HCT116 (cell line): ENCODE measurements around the gene BLOC1S6. TPM values are rescaled to one million over a fixed set of nuclear protein-coding genes. Genes with fewer than 3 reads are reported as not detected.

Experiments used
- ATAC-seq: fragments of 200-7000 bp; cut with Tn5 transposase; 2 replicates; pipeline ENCODE4 v1.9.1; 2020; ENCODE audit warnings: mild to moderate bottlenecking, moderate library complexity
- Bru-seq: library from RNA; stranded (reverse); fragments of 400-500 nt; gene quantifications from one replicate; lab custom pipeline; 2021; lab: Mats Ljungman, UMichigan
- BruChase-seq, 2 experiments: library from RNA; stranded (reverse); fragments of 400-500 nt; gene quantifications; one replicate each; lab custom pipeline; 2021; lab: Mats Ljungman, UMichigan
- BruUV-seq: library from RNA; stranded (reverse); fragments of 400-500 nt; replicated peaks from 2 replicates; lab custom pipeline; 2021; lab: Mats Ljungman, UMichigan
- CTCF ChIA-PET: fragments of 300-600 bp; sonication (Branson Sonifier 250); formaldehyde crosslinking; loops from one replicate; lab custom pipeline; 2021; ENCODE audit warnings: antibody characterized with exemption; lab: Charles Lee
- POLR2A ChIA-PET: fragments of 300-600, 350-600 bp; sonication (Branson Sonifier 250); formaldehyde crosslinking; loops from one replicate; lab custom pipeline; 2021; ENCODE audit warnings: antibody characterized with exemption; lab: Charles Lee
- RAD21 ChIA-PET, 2 experiments: fragments of 300-600 bp; sonication (Branson Sonifier 250); formaldehyde crosslinking; loops; one replicate each; lab custom pipeline; 2023; ENCODE audit warnings: low total read pairs in 2 of 2; ENCODE audit not compliant: uncharacterized antibody in 2 of 2, unreplicated experiment in 2 of 2, low non-redundant PET in 1 of 2; lab: Charles Lee
- DNase-seq: peaks from one replicate; pipeline ENCODE4 v3.0.0-alpha.2; 2010; ENCODE audit warnings: low read depth, low spot score
- H2AFZ ChIP-seq: fragments of 200-600 bp; shearing (Covaris generic), sonication (generic); 2 replicates; pipeline ENCODE4 v1.6.1; 2017; ENCODE audit warnings: low read depth, mixed run types, mixed read lengths, antibody characterized with exemption, low read length; ENCODE audit not compliant: poor library complexity, severe bottlenecking
- H3K27ac ChIP-seq: 2 replicates; pipeline ENCODE4 v1.5.1; 2012; ENCODE audit warnings: low read depth, low read length
- H3K27me3 ChIP-seq: fragments of 200-600 bp; sonication (generic); 2 replicates; pipeline ENCODE4 v1.6.1; 2016; ENCODE audit warnings: mixed run types, low read length, mixed read lengths; ENCODE audit not compliant: insufficient read depth
- H3K36me3 ChIP-seq, 2 experiments: fragments of 200-500 bp in 1 of 2; fragments of 200-600 bp in 1 of 2; sonication (Bioruptor generic) in 1 of 2; sonication (generic) in 1 of 2; 2 replicates each; pipeline versions ENCODE4 v1.5.1 to v1.6.1; 2014 to 2016; ENCODE audit warnings: low read length in 2 of 2, inconsistent platforms in 1 of 2, mixed read lengths in 1 of 2, mixed run types in 1 of 2; ENCODE audit not compliant: insufficient read depth in 2 of 2, control insufficient read depth in 1 of 2
- H3K4me1 ChIP-seq, 2 experiments: fragments of 200-600 bp in 1 of 2; sonication (generic) in 1 of 2; 2 replicates each; pipeline versions ENCODE4 v1.5.1 to v1.6.1; 2012 to 2017; ENCODE audit warnings: low read length in 2 of 2, inconsistent platforms in 1 of 2, mild to moderate bottlenecking in 1 of 2, mixed read lengths in 1 of 2, mixed run types in 1 of 2, moderate library complexity in 1 of 2; ENCODE audit not compliant: insufficient read depth in 2 of 2, control insufficient read depth in 1 of 2
- H3K4me2 ChIP-seq: fragments of 200-600 bp; sonication (generic); 2 replicates; pipeline ENCODE4 v1.6.1; 2017; ENCODE audit warnings: mixed run types, low read length, mixed read lengths
- H3K4me3 ChIP-seq, 2 experiments: fragments of 200-600 bp in 1 of 2; sonication (generic) in 1 of 2; replicated peaks in 1 of 2; 2 replicates each; pipeline ENCODE4 v1.5.1; 2011 to 2016; ENCODE audit warnings: low read length in 2 of 2, control low read depth in 1 of 2, low read depth in 1 of 2, mild to moderate bottlenecking in 1 of 2, mixed read lengths in 1 of 2, mixed run types in 1 of 2
- H3K79me2 ChIP-seq: fragments of 200-600 bp; sonication (generic); 2 replicates; pipeline ENCODE4 v1.6.1; 2017; ENCODE audit warnings: mild to moderate bottlenecking, mixed run types, low read length, moderate library complexity, mixed read lengths; ENCODE audit not compliant: insufficient read depth
- H3K9ac ChIP-seq: fragments of 200-600 bp; sonication (generic); 2 replicates; pipeline ENCODE4 v1.6.1; 2016; ENCODE audit warnings: low read length, mixed read lengths
- H3K9me2 ChIP-seq: fragments of 200-600 bp; sonication (generic), shearing (Covaris generic); 2 replicates; pipeline ENCODE4 v1.6.1; 2017; ENCODE audit warnings: mixed run types, mild to moderate bottlenecking, moderate library complexity; ENCODE audit not compliant: insufficient read depth
- H3K9me3 ChIP-seq, 2 experiments: fragments of 200-500 bp in 1 of 2; fragments of 200-600 bp in 1 of 2; sonication (Bioruptor generic) in 1 of 2; sonication (generic) in 1 of 2; 2 replicates each; pipeline ENCODE4 v1.6.1; 2014 to 2017; ENCODE audit warnings: low read length in 2 of 2, mixed read lengths in 2 of 2, inconsistent platforms in 1 of 2, low read depth in 1 of 2, mild to moderate bottlenecking in 1 of 2, mixed run types in 1 of 2, moderate library complexity in 1 of 2; ENCODE audit not compliant: control insufficient read depth in 1 of 2, insufficient read depth in 1 of 2
- H4K20me1 ChIP-seq: fragments of 200-600 bp; sonication (generic), shearing (Covaris generic); 2 replicates; pipeline ENCODE4 v1.6.1; 2017; ENCODE audit warnings: mixed run types, mild to moderate bottlenecking, moderate library complexity; ENCODE audit not compliant: insufficient read depth
- ATF3 ChIP-seq: IDR thresholded peaks from 2 replicates; pipeline ENCODE4 v1.6.1; 2012
- CBX3 ChIP-seq: IDR thresholded peaks from 2 replicates; pipeline ENCODE4 v1.6.1; 2012; ENCODE audit warnings: low read depth
- CEBPB ChIP-seq: IDR thresholded peaks from 2 replicates; pipeline ENCODE4 v1.6.1; 2012; ENCODE audit warnings: low read depth
- CTCF ChIP-seq, 3 experiments: fragments of 200-600 bp in 1 of 3; sonication (generic) in 1 of 3; IDR thresholded peaks in 2 of 3; conservative IDR thresholded peaks in 1 of 3; 2 replicates each; pipeline ENCODE4 v1.5.1; 2012 to 2017; ENCODE audit warnings: low read depth in 2 of 3, low read length in 2 of 3, antibody characterized with exemption in 1 of 3, borderline replicate concordance in 1 of 3, control low read depth in 1 of 3, mild to moderate bottlenecking in 1 of 3, mixed read lengths in 1 of 3, mixed run types in 1 of 3, moderate library complexity in 1 of 3; ENCODE audit not compliant: insufficient read depth in 1 of 3
- EGR1 ChIP-seq: IDR thresholded peaks from 2 replicates; pipeline ENCODE4 v1.6.1; 2012; ENCODE audit warnings: low read depth
- ELF1 ChIP-seq: IDR thresholded peaks from 2 replicates; pipeline ENCODE4 v1.6.1; 2012; ENCODE audit warnings: low read depth, borderline replicate concordance
- EZH2 ChIP-seq: fragments of 200-600 bp; sonication (generic); IDR thresholded peaks from 2 replicates; pipeline ENCODE4 v1.6.1; 2017; ENCODE audit warnings: antibody characterized with exemption, mixed run types
- EZH2phosphoT487 ChIP-seq: fragments of 200-600 bp; IDR thresholded peaks from 2 replicates; pipeline ENCODE4 v1.6.1; 2018; ENCODE audit warnings: antibody characterized with exemption, borderline replicate concordance
- FOSL1 ChIP-seq: IDR thresholded peaks from 2 replicates; pipeline ENCODE4 v1.6.1; 2012; ENCODE audit warnings: low read depth
- JUND ChIP-seq: IDR thresholded peaks from 2 replicates; pipeline ENCODE4 v1.6.1; 2012
- MAX ChIP-seq: IDR thresholded peaks from 2 replicates; pipeline ENCODE4 v1.6.1; 2012
- POLR2A ChIP-seq: IDR thresholded peaks from 2 replicates; pipeline ENCODE4 v1.7.0; 2011; ENCODE audit warnings: borderline replicate concordance; ENCODE audit not compliant: insufficient read depth, insufficient read length; ENCODE audit errors: extremely low read depth
- POLR2AphosphoS5 ChIP-seq: IDR thresholded peaks from 2 replicates; pipeline ENCODE4 v1.6.1; 2011; ENCODE audit warnings: mild to moderate bottlenecking, low read depth, low read length, moderate library complexity
- RAD21 ChIP-seq: IDR thresholded peaks from 2 replicates; pipeline ENCODE4 v1.6.1; 2012; ENCODE audit warnings: low read depth, mild to moderate bottlenecking
- SIN3A ChIP-seq: IDR thresholded peaks from 2 replicates; pipeline ENCODE4 v1.6.1; 2012; ENCODE audit warnings: low read depth
- SP1 ChIP-seq: IDR thresholded peaks from 2 replicates; pipeline ENCODE4 v1.6.1; 2012; ENCODE audit warnings: low read depth
- SRF ChIP-seq: IDR thresholded peaks from 2 replicates; pipeline ENCODE4 v1.6.1; 2012; ENCODE audit warnings: low read depth
- TCF7L2 ChIP-seq: IDR thresholded peaks from 2 replicates; pipeline ENCODE4 v1.7.0; 2011; ENCODE audit warnings: borderline replicate concordance, inconsistent platforms; ENCODE audit not compliant: insufficient read depth, insufficient read length; ENCODE audit errors: extremely low read depth
- YY1 ChIP-seq: IDR thresholded peaks from 2 replicates; pipeline ENCODE4 v1.6.1; 2011; ENCODE audit warnings: low read length, low read depth, moderate library complexity, mild to moderate bottlenecking; ENCODE audit not compliant: insufficient replicate concordance; ENCODE audit errors: extremely low read depth
- ZBTB33 ChIP-seq: IDR thresholded peaks from 2 replicates; pipeline ENCODE4 v1.6.1; 2011; ENCODE audit warnings: mild to moderate bottlenecking, low read length, moderate library complexity; ENCODE audit not compliant: insufficient replicate concordance; ENCODE audit errors: extremely low read depth
- ZFX ChIP-seq: fragments of 450-650 bp; IDR thresholded peaks from 2 replicates; pipeline ENCODE4 v1.6.1; 2017
- ZNF274 ChIP-seq: fragments of 200-500 bp; sonication (Bioruptor generic); IDR thresholded peaks from 2 replicates; pipeline ENCODE4 v1.6.1; 2014; ENCODE audit warnings: mild to moderate bottlenecking, low read depth, low read length, inconsistent platforms
- intact Hi-C: fragments of 100-400 bp; cut with micrococcal nuclease; formaldehyde crosslinking; loops from 2 replicates; pipeline ENCODE4 v1.10.0; 2022
- long read RNA-seq: library from polyadenylated mRNA; unstranded; transcript quantifications from one replicate; pipeline ENCODE4 v2.0.0, GENCODE V29; 2021; ENCODE audit not compliant: unreplicated experiment
- polyA plus RNA-seq: library from polyadenylated mRNA; unstranded; fragments of >200 nt; gene quantifications from 2 replicates; pipeline ENCODE4 v1.2.1, GENCODE V29; 2012; ENCODE audit warnings: missing spikeins
- total RNA-seq: library from RNA; stranded (reverse); gene quantifications from one replicate; pipeline ENCODE4 v1.2.1, GENCODE V29; 2021; ENCODE audit not compliant: unreplicated experiment

BLOC1S6 gene
- total RNA-seq (40.7 TPM), Bru-seq, nascent RNA (percentile 94 among the genes with signal in this experiment), BruChase-seq, experiment 1, labeled RNA remaining after a 6-hour chase (percentile 99 among the genes with signal in this experiment), BruChase-seq, experiment 2, labeled RNA remaining after a 2-hour chase (percentile 97 among the genes with signal in this experiment)
- polyA plus RNA-seq, result 19.4 and 21.9 TPM in 2 replicates
- long read RNA-seq, full-length matches to known transcripts, result 52 of 59 reads
- long read RNA-seq, partial matches to known transcripts, result 2 of 59 reads
- long read RNA-seq, other reads (novel, unspliced or antisense), result 5 of 59 reads

- ChIA-PET POLR2A (interaction anchor here (0.9 to 1.6 kb wide), 7 partner anchors 8 to 185 kb away, joined by 3 to 9 read pairs (median 3); a partner anchor contains a TSS), RAD21 (no interaction called here), CTCF (interaction anchor here (0.7 to 2.5 kb wide), 4 partner anchors 14 to 27 kb away, joined by 4 to 11 read pairs (median 6); no protein-coding TSS in a partner anchor)
- Histone ChIP-seq H3K9me2 (no peaks in the 10 kb centered on the region), H2AFZ (no peak within 1 kb of the TSS), H3K4me1 (peaks cover 7 to 18% of the 10 kb centered on the region in 2 experiments; a peak in 3 of 4 replicates), H3K4me3 (peak within 1 kb of the TSS; percentile 74 to 89), H3K4me2 (peak within 1 kb of the TSS; percentile 78), H3K36me3 (peaks cover 0 to 2% of the 10 kb centered on the region in 2 experiments; a peak in 1 of 4 replicates), H4K20me1 (no peaks in the 10 kb centered on the region), H3K27ac (peak within 1 kb of the TSS; percentile 93), H3K79me2 (peaks cover 63% of the 10 kb centered on the region), H3K27me3 (no peaks in the 10 kb centered on the region), H3K9ac (peak within 1 kb of the TSS; percentile 96), H3K9me3 (no peaks in the 10 kb centered on the region)
- intact Hi-C loops, result loop anchor here (1.0 kb wide), 1 partner anchor 185 kb away; a partner anchor contains a TSS
- ATAC-seq, result peak; percentile 83
- BruUV-seq, result no TSS peak
- peak; percentile 86 for DNase-seq
- TF ChIP-seq CTCF (IDR thresholded peaks at IDR 0.05 in 2 of 3, conservative IDR thresholded peaks at IDR 0.05 in 1 of 3; ENCODE audit: borderline replicate concordance in 1 of 3, insufficient read depth in 1 of 3, low read depth in 2 of 3, low read length in 2 of 3) (no peak), POLR2AphosphoS5 (peak; percentile 89), MAX (peak; percentile 92), YY1 (peak; percentile 63), ZFX (peak; percentile 83), EZH2 (no peak), SP1 (peak; percentile 61), SRF (no peak; the same call in 1 of the 2 replicates), CEBPB (no peak), JUND (no peak), POLR2A (peak; percentile 85), EZH2phosphoT487 (no peak), ZNF274 (no peak), RAD21 (no peak), SIN3A (peak; percentile 88), ZBTB33 (no peak), ATF3 (no peak), CBX3 (0 out of 2 replicates have a peak, but pooled peaks have one; percentile 36), TCF7L2 (peak; percentile 69), EGR1 (no peak), ELF1 (peak; percentile 62), FOSL1 (no peak)
These were observed at the start of gene BLOC1S6 for GRCh38 chr15:45587095-45587862. BLOC1S6 (plus strand) TSS chr15:45587379; CDS start chr15:45587444, 65 bp downstream.
